Measurements from ENCODE around the gene THOP1. TPM values are rescaled to one million over a fixed set of nuclear protein-coding genes. Genes with fewer than 3 reads are reported as not detected.
A peak's percentile ranks its signal among the peaks of the same experiment; 100 is the strongest.

Gene THOP1
- polyA plus RNA-seq, 2 of the 4 experiments (the other 2 are of a cell fraction), result 43.5 to 90.5 TPM

GRCh38 chr19:2834294-2834871 lies 49.1 kb downstream of the THOP1 start:
- POLR2A ChIA-PET, result no interaction called here
- DNase-seq (ENCODE audit: low read depth in 1 of 2, low spot score in 1 of 2) (no peak), ATAC-seq (no peak), FAIRE-seq (no peak)
- H3K27ac ChIP-seq, result no peak overlapping the region
- H3K4me2 ChIP-seq, result no peak overlapping the region
- H3K4me3 ChIP-seq, result no peak overlapping the region
- CTCF ChIA-PET, result interaction anchor here (1.4 kb wide), 1 partner anchor 186 kb away, joined by 3 read pairs; no protein-coding TSS in a partner anchor
- peaks cover 54% of the 10 kb centered on the region for H3K9me3 ChIP-seq
- no peaks in the 10 kb centered on the region for H3K4me1 ChIP-seq
- WGBS (ENCODE audit: missing lambda C conversion rate), result 77% methylated on average over 17 of the region's 19 CpGs
- TF ChIP-seq FOSB (CRISPR knock-in tag; IDR thresholded peaks at IDR 0.05) (no peak), MAFK (IDR thresholded peaks at IDR 0.05; ENCODE audit: partially characterized antibody) (peak; percentile 64)

- H3K4me1 ChIP-seq, result no peaks in the 10 kb centered on the region
- no peak for DNase-seq (ENCODE audit: low read depth in 1 of 2, low spot score in 1 of 2)
- no peak for TF ChIP-seq FOXS1 (CRISPR knock-in tag; IDR thresholded peaks at IDR 0.05)
- TF ChIP-seq POLR2A (IDR thresholded peaks at IDR 0.05; ENCODE audit: low read length), result no peak
- TF ChIP-seq JUN (IDR thresholded peaks at IDR 0.05), result no peak
- TF ChIP-seq KDM1A (IDR thresholded peaks at IDR 0.05; ENCODE audit: low read depth), result no peak
- no peak for TF ChIP-seq ZNF302 (CRISPR knock-in tag; IDR thresholded peaks at IDR 0.05)
- no peak for TF ChIP-seq ZC3H11A (IDR thresholded peaks at IDR 0.05)
- TF ChIP-seq GATA3 (IDR thresholded peaks at IDR 0.05; ENCODE audit: borderline replicate concordance), result no peak
- TF ChIP-seq HOXB5 (CRISPR knock-in tag; IDR thresholded peaks at IDR 0.05), result no peak
- TF ChIP-seq FOSL2 (IDR thresholded peaks at IDR 0.05), result no peak
- no peak for TF ChIP-seq FOSL2 (CRISPR knock-in tag; IDR thresholded peaks at IDR 0.05)
- no peak for TF ChIP-seq CBX8 (IDR thresholded peaks at IDR 0.05)
- TF ChIP-seq CTCF (IDR thresholded peaks at IDR 0.05), result no peak
- TF ChIP-seq EHMT2 (IDR thresholded peaks at IDR 0.05; ENCODE audit: low read depth), result no peak
- TF ChIP-seq NR3C1 (IDR thresholded peaks at IDR 0.05), result no peak
- no peak for TF ChIP-seq ESRRA (IDR thresholded peaks at IDR 0.05; ENCODE audit: borderline replicate concordance, low read length)
- no peak for TF ChIP-seq MYC (IDR thresholded peaks at IDR 0.05; ENCODE audit: borderline replicate concordance, low read length)
- no peak for FAIRE-seq
- no peak overlapping the region for H3K4me2 ChIP-seq
- no peak overlapping the region for H3K4me3 ChIP-seq
- 61% methylated on average over 4 of the region's 4 CpGs for WGBS (ENCODE audit: missing lambda C conversion rate)
- POLR2A ChIA-PET, result interaction anchor here (0.6 kb wide), 1 partner anchor 258 kb away, joined by 3 read pairs; no protein-coding TSS in a partner anchor
- H3K27ac ChIP-seq, result no peak overlapping the region
- CTCF ChIA-PET, result interaction anchor here (0.6 kb wide), 1 partner anchor 171 kb away, joined by 3 read pairs; no protein-coding TSS in a partner anchor
- no peak for ATAC-seq
- peaks cover 56% of the 10 kb centered on the region for H3K9me3 ChIP-seq
Observed at GRCh38 chr19:2837430-2837829, 52.1 kb downstream of the THOP1 start.

GRCh38 chr19:2840794-2841791 lies 55.8 kb downstream of the THOP1 start, which contains the start of gene ZNF555:
TSS of gene ZNF555 (plus strand) at chr19:2841475. CDS start at chr19:2841573, 98 bp downstream.
- peak within 1 kb of the TSS; percentile 93 for H3K4me2 ChIP-seq
- ChIA-PET CTCF (interaction anchor here (0.9 to 1.8 kb wide), 5 partner anchors 10 to 109 kb away, joined by 3 to 5 read pairs (median 3); partner anchors contain the start of gene ZNF57), POLR2A (interaction anchor here (0.5 kb wide), 1 partner anchor 365 kb away, joined by 3 read pairs; the partner anchor contains the start of gene GADD45B)
- no peaks in the 10 kb centered on the region for H3K4me1 ChIP-seq
- peak within 1 kb of the TSS; percentile 87 to 96 for H3K27ac ChIP-seq
- no peak for FAIRE-seq
- peaks cover 48% of the 10 kb centered on the region for H3K9me3 ChIP-seq
- 0% methylated on average over 5 of the region's 106 CpGs for WGBS (ENCODE audit: missing lambda C conversion rate)
- ATAC-seq, result peak; percentile 99 to 100
- H3K4me3 ChIP-seq, result peak within 1 kb of the TSS; percentile 88
- peak; percentile 96 to 98 for DNase-seq (ENCODE audit: low read depth in 1 of 2, low spot score in 1 of 2)
- TF ChIP-seq BHLHE40 (IDR thresholded peaks at IDR 0.05; ENCODE audit: low read depth, low read length) (no peak), NFE2L2 (conservative IDR thresholded peaks at IDR 0.05; ENCODE audit: low read length) (no peak), RFX5 (IDR thresholded peaks at IDR 0.05) (no peak), PHF8 (IDR thresholded peaks at IDR 0.05; ENCODE audit: borderline replicate concordance, low read depth) (peak; percentile 49; the same call in 1 of the 2 replicates), E2F6 (IDR thresholded peaks at IDR 0.05; ENCODE audit: borderline replicate concordance, low read depth) (0 out of 2 replicates have a peak, but pooled peaks have one; percentile 43), REST (IDR thresholded peaks at IDR 0.05) (no peak), HOXB5 (CRISPR knock-in tag; IDR thresholded peaks at IDR 0.05) (no peak), EP300 (IDR thresholded peaks at IDR 0.05) (no peak), USF2 (IDR thresholded peaks at IDR 0.05) (no peak), MAFK (IDR thresholded peaks at IDR 0.05; ENCODE audit: partially characterized antibody) (no peak), FOSL2 (IDR thresholded peaks at IDR 0.05) (no peak), FOSL2 (CRISPR knock-in tag; IDR thresholded peaks at IDR 0.05) (peak; percentile 36; the same call in 1 of the 2 replicates)

Data from A549 (cell line).